HG03066 (cell line): ENCODE results near the gene GNE.
"Not testable (repeated sequence)": the region's sequence is repeated elsewhere in the genome, so short reads cannot be mapped to it uniquely, and the experiment has no call there.

ENCODE experiments used
- ATAC-seq: cut with Tn5 transposase; IDR thresholded peaks from one replicate; pipeline ENCODE4 v1.9.1; 2021; ENCODE audit warnings: low read depth; ENCODE audit not compliant: unreplicated experiment

The GNE gene

GRCh38 chr9:36258208-36258995 is at the start of gene GNE:
Gene GNE, minus strand, starts transcription at chr9:36258448. Its CDS starts 9,093 bp downstream, at chr9:36249355.
- peak; percentile 89 for ATAC-seq

DNA sequence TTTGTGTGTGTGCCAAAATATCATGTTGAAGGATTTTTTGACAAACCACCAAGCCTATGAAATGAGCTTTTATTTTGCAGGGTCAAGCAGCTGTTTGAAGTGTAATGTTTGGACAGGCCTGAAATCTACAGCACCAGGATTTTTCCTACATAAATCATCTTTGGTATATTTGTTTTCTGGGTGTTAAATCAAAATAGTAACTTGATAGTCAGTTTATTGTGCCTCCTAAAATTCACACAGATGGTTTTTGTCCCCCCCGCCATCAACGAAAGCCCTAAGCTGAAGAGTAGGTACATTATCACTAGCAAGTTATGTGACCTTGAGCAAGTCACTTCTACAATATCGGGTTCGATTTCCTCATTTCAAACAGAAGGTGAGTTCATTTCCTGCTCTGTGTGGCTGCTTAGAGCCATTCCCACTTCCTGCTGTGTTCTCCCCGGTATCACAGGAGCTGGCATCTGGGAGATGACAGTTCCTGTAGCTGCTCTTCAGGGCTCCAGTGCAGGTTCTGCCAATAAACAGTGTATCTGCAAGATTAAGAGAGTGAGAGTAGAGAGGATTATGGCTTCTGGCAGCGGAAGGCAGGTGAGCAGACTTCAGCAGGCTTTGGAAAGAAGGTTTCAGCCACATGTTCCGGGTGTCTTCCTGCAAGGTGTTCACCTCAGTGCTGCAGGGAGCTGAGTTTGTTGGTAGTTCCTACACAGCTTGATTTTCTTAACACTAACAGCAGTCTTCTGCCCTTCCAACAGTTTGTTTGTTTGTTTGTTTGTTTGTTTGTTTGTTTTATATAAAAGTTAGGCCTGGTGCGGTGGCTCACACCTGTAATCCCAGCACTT is 48.4 kb upstream of the GNE start:
- no peak for ATAC-seq

DNA sequence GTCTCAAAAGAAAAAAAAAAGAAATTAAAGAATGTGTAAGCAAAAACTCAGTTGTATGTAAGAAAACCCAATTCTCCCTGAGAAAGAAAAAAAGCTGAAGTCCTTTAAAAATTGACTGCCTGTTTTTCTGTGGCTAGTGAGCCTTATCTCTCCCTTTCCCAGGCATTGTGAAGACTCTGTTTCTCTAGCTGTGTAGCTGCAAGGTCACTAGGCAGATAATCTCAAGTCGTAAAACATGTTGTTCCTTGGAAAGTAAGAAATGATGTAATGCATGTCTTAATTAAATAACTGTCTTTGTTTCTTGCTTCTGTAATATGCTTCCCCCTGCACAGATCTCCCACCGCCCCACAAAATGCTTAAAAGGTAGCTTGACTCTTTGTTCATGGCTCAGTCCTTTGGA is 46.1 kb upstream of the GNE start:
- not testable (repeated sequence) for ATAC-seq

- ATAC-seq = no peak
Measured at GRCh38 chr9:36301227-36301626, 43.0 kb upstream of the GNE start.

DNA sequence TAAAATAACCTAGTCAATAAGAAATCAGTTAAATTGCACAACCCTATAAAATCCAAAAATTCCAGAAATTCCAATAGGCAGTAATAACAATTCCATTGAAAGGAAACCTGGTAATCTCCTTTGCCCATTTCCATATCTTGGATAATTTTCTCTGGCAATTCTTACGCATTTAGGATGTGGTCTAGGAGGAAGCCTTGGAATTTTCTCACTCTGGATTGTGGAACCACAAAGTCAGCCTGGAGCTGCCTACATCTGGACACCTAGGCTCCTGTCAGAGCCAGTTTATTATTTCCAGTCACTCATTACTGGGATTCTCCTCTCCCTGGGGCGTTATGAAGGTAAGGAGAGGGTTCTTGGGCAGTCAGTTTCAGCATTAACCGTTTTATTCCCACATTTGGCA is 40.3 kb upstream of the GNE start:
- no peak for ATAC-seq

DNA sequence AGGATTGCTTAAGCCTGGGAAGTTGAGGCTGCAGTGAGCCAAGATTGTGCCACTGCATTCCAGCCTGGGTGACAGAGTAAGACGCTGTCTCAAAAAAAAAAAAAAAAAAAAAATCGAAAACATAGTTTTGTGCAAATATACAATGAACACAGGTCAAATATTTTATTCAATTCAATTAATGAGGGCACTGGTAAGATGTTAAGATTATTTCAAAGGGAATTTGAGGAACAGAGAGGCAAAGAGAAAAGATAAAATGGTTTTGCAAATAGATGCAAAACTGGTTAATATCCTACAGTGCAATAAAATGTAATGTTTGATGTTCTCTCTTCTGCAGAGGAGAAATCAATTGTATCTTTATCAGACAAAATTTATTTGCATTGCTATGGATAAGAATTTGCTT is 39.5 kb upstream of the GNE start:
- no peak for ATAC-seq

DNA sequence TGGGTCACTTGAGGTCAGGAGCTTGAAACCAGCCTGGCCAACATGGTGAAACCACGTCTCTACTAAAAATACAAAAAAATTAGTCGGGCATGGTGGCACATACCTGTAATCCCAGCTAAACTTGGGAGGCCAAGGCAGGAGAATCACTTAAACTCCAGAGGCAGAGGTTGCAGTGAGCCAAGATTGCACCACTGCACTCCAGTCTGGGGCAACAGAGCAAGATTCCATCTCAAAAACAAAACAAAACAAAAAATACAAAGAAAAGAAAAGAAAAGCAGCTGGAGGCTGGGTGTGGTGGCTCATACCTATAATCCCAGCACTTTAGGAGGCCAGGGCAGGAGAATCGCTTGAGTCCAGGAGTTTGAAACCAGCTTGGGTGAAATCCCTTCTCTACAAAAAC is 36.7 kb upstream of the GNE start:
- not testable (repeated sequence) for ATAC-seq

DNA sequence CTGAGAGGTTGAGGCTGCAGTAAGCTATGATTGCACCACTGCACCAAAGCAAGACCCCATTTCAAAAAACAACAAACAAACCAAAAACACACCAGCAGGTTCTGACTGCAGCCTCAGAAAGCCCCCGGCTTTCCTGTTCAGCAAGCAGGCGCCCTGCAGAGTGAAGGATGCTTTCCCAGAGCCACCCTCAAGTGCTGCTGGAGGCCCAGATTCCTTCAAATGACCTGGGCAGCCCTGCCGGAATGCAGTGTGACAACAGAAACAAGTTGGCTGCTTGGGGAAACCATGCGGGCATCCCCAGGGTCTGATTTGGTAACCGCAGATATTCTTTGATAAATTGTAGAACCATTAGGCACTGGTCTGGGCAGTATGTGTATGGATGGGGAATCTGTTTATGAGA is 35.7 kb upstream of the GNE start:
- no peak for ATAC-seq

DNA sequence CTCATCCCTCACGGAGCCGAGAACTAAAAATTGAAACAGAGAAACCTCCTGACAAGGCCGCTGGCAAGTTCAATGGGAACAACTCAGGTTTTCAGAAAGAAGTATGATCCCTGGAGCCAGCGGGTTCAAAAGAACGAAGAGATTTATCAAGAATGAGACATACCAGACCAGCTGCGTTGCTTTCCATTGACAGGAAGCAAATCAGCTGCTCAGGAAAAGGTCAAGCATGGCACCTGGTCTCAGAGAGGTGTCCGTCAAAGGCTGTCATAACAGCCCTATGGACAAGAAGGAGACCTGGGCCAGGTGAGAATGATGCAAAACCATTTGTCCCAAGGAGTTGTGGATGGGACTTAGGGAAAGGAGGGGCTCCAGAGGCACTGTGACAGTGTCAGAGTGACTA is 34.9 kb upstream of the GNE start:
- ATAC-seq = no peak

- no peak for ATAC-seq
Measured at GRCh38 chr9:36292641-36293040, 34.4 kb upstream of the GNE start.

GRCh38 chr9:36290996-36291395 is 32.7 kb upstream of the GNE start:
- no peak for ATAC-seq

GRCh38 chr9:36289836-36290435 is 31.7 kb upstream of the GNE start:
- no peak for ATAC-seq

GRCh38 chr9:36288070-36288469 is 29.8 kb upstream of the GNE start:
- ATAC-seq = no peak

GRCh38 chr9:36286388-36286787 is 28.1 kb upstream of the GNE start:
- ATAC-seq = no peak

DNA sequence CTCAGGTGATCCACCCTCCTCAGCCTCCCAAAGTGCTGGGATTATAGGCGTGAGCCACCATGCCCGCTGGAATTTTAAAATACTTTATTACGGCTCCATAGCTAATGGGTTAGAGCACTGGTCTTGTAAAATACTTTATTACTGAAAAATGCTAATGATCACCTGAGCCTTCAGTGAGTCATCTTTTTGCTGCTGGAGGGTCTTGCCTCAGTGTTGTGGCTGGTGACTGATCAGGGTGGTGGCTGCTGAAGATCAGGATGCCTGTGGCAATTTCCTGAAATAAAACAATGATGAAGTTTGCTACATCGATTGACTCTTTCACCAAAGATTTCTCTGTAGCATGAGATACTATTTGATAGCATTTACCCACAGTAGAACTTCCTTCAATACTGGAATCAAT is 26.0 kb upstream of the GNE start:
- no peak for ATAC-seq

DNA sequence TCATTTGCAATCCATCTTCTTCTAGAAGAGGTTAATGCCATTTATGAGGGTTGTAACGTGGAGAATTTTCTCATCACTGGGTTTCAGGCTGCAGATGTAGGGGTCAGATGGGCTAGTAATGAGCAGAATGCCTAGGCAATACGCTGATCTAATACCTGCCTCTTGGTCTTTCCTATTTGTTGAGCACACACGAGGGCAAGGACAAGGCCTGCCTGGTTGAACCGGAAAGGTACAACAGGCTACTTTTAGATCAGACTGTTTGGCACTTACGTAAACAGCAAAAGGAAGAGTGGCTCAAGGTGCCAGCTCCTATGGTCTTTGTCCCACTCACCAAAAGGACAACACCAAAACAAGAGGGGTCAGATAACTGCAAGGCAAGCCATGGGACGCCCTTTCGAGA is 24.0 kb upstream of the GNE start:
- no peak for ATAC-seq

DNA sequence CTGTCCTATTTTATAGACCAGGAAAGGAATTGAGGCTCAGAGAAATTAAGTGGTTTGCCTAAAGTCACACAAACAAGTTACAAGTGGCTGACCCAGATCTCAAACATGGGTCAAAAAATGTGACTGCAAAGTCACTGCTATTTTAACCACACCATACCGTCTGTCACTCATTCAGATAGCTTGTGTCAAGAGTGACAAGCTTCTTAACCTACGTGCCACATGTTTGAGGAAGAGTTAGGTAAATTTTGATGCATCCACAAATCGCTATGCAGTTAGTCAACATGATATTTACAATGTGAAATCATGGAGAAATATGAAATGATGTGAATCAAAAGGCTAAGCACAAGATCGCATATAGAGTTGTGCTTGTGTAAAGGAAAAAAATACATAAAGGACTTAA is 22.7 kb upstream of the GNE start:
- ATAC-seq = no peak

- ATAC-seq = no peak
Measured at GRCh38 chr9:36278243-36278642, 20.0 kb upstream of the GNE start.

DNA sequence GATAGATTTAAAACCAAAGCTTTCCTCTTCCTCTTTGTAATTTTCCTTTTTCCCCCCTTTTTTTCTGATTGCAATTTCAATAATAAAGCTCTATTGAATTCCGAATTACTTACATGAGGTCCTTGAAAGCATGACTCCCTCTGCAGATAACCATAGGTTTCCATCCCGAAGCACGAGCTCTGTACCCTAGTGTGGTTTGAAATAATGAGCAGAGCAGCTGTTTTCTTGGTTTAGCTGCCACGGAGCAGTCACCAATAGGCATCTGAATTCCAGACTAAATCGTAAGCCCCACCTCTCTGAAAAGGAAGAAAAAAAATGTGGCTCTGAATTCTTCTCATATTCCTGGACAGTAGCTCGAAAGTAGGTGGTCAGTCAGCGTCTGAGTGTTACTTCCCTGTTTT is 18.5 kb upstream of the GNE start:
- ATAC-seq = no peak

GRCh38 chr9:36276254-36276653 is 18.0 kb upstream of the GNE start:
- no peak for ATAC-seq

GRCh38 chr9:36275060-36275459 is 16.8 kb upstream of the GNE start:
- ATAC-seq = no peak
